Measurements from ENCODE around the gene ACKR3.

DNA sequence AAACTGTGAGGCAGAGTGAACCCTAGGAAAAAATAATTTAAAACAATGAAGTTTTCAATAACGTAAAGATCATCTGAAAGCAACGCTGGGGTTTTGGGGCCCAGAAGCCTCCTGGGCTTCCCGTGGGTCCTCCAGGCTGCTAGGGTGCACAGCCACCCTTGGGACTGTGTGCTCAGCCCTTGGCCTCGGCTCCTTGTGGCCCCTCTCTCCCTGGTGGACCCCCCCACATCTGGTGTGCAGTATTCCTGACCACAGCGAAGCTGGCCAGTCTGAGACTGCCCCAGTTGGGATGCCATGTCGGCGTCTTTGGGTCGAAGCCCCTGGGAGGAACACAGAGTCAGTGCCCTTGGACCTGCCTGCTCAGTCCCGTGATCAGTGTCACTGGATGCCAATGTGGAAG lies 53.0 kb downstream of the ACKR3 start:
- no peak for TF ChIP-seq MAZ (IDR thresholded peaks at IDR 0.05; ENCODE audit: borderline replicate concordance, low read depth, low read length)
- no peak for TF ChIP-seq SREBF2 (IDR thresholded peaks at IDR 0.05)
- TF ChIP-seq, protein P1, sequence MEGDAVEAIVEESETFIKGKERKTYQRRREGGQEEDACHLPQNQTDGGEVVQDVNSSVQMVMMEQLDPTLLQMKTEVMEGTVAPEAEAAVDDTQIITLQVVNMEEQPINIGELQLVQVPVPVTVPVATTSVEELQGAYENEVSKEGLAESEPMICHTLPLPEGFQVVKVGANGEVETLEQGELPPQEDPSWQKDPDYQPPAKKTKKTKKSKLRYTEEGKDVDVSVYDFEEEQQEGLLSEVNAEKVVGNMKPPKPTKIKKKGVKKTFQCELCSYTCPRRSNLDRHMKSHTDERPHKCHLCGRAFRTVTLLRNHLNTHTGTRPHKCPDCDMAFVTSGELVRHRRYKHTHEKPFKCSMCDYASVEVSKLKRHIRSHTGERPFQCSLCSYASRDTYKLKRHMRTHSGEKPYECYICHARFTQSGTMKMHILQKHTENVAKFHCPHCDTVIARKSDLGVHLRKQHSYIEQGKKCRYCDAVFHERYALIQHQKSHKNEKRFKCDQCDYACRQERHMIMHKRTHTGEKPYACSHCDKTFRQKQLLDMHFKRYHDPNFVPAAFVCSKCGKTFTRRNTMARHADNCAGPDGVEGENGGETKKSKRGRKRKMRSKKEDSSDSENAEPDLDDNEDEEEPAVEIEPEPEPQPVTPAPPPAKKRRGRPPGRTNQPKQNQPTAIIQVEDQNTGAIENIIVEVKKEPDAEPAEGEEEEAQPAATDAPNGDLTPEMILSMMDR (IDR thresholded peaks at IDR 0.05), result no peak
- TF ChIP-seq CHD4 (IDR thresholded peaks at IDR 0.05; ENCODE audit: borderline replicate concordance), result no peak
- no peak for TF ChIP-seq CEBPB (IDR thresholded peaks at IDR 0.05)
- TF ChIP-seq POLR2A (IDR thresholded peaks at IDR 0.05; ENCODE audit: low read length), result no peak
- TF ChIP-seq, protein P2, sequence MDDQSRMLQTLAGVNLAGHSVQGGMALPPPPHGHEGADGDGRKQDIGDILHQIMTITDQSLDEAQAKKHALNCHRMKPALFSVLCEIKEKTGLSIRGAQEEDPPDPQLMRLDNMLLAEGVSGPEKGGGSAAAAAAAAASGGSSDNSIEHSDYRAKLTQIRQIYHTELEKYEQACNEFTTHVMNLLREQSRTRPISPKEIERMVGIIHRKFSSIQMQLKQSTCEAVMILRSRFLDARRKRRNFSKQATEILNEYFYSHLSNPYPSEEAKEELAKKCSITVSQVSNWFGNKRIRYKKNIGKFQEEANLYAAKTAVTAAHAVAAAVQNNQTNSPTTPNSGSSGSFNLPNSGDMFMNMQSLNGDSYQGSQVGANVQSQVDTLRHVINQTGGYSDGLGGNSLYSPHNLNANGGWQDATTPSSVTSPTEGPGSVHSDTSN (IDR thresholded peaks at IDR 0.05), result no peak
